DOHH2 (cell line): Measurements from ENCODE around the gene MTCL1.

Experiments used
- H3F3A ChIP-seq: fragments of 200-600 bp; sonication (generic), shearing (Covaris generic); 2 replicates; pipeline ENCODE4 v1.6.0; 2016; ENCODE audit warnings: antibody characterized with exemption, mild to moderate bottlenecking; ENCODE audit not compliant: control insufficient read depth, insufficient read depth
- H3K27ac ChIP-seq: fragments of 200-600 bp; sonication (generic); 2 replicates; pipeline ENCODE4 v1.5.1; 2014; ENCODE audit warnings: low read depth, mild to moderate bottlenecking, low read length, moderate library complexity
- H3K27me3 ChIP-seq: fragments of 200-600 bp; sonication (generic); 2 replicates; pipeline ENCODE4 v1.6.1; 2014; ENCODE audit warnings: mild to moderate bottlenecking, low read length, mixed read lengths; ENCODE audit not compliant: control insufficient read depth
- H3K36me3 ChIP-seq: fragments of 200-600 bp; sonication (generic); 2 replicates; pipeline ENCODE4 v1.6.1; 2014; ENCODE audit warnings: mild to moderate bottlenecking, low read length, moderate library complexity, mixed read lengths; ENCODE audit not compliant: control insufficient read depth
- H3K4me1 ChIP-seq: fragments of 200-600 bp; sonication (generic); 2 replicates; pipeline ENCODE4 v1.6.1; 2014; ENCODE audit warnings: mild to moderate bottlenecking, low read length, mixed read lengths; ENCODE audit not compliant: control insufficient read depth
- H3K4me2 ChIP-seq: fragments of 200-600 bp; sonication (generic); 2 replicates; pipeline ENCODE4 v1.6.0; 2014; ENCODE audit warnings: mild to moderate bottlenecking, low read length, moderate library complexity
- H3K4me3 ChIP-seq: fragments of 200-600 bp; sonication (generic); 2 replicates; pipeline ENCODE4 v1.5.1; 2014; ENCODE audit warnings: mild to moderate bottlenecking, low read length, mixed read lengths
- H3K79me2 ChIP-seq: fragments of 200-600 bp; sonication (generic); 2 replicates; pipeline ENCODE4 v1.6.1; 2014; ENCODE audit warnings: mild to moderate bottlenecking, low read length, mixed read lengths; ENCODE audit not compliant: control insufficient read depth
- H3K9me2 ChIP-seq: fragments of 200-600 bp; sonication (generic); replicated peaks from 2 replicates; pipeline ENCODE4 v1.6.1; 2014; ENCODE audit warnings: mild to moderate bottlenecking, low read length, mixed read lengths; ENCODE audit not compliant: control insufficient read depth
- H3K9me3 ChIP-seq: fragments of 200-600 bp; sonication (generic); 2 replicates; pipeline ENCODE4 v1.6.1; 2014; ENCODE audit warnings: antibody characterized with exemption, low read length, mixed read lengths; ENCODE audit not compliant: control insufficient read depth, insufficient read depth
- H4K20me1 ChIP-seq: fragments of 200-600 bp; sonication (generic); 2 replicates; pipeline ENCODE4 v1.6.0; 2014; ENCODE audit warnings: low read depth, mild to moderate bottlenecking, antibody characterized with exemption, low read length, moderate library complexity; ENCODE audit not compliant: control insufficient read depth, insufficient read depth
- EZH2phosphoT487 ChIP-seq: fragments of 200-600 bp; sonication (generic); IDR thresholded peaks from 2 replicates; pipeline ENCODE4 v1.6.1; 2017; ENCODE audit warnings: borderline replicate concordance, mild to moderate bottlenecking, antibody characterized with exemption, low read length, moderate library complexity, mixed read lengths
- TF ChIP-seq, protein P1 (sequence below): fragments of 200-600 bp; sonication (generic); IDR thresholded peaks from one replicate; pipeline ENCODE4 v1.5.1; 2014; ENCODE audit warnings: antibody characterized with exemption, mild to moderate bottlenecking, low read depth, low read length; ENCODE audit not compliant: poor library complexity, severe bottlenecking

Gene MTCL1

DNA sequence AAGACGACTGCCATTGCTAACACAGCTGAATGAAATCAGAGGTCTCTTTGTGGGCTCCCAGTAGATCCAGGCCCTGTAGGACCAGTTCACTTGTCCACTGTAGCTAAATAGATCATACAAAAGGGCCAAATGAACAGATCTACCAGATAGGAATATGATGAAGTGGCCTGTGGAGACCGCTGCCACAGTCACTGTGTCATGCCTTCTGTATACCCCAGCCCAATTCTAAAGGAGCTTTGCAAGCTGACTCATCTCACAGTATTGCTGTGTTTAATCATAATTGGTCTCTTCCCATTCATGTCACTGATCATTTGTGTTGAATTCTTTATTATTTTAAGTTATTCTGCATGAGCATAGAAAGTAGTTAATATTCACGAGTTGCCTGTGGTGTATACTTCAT, 125.8 kb downstream of the MTCL1 start:
- H4K20me1 ChIP-seq: no peaks in the 10 kb centered on the region
- no peak for TF ChIP-seq EZH2phosphoT487
- TF ChIP-seq, protein P1, sequence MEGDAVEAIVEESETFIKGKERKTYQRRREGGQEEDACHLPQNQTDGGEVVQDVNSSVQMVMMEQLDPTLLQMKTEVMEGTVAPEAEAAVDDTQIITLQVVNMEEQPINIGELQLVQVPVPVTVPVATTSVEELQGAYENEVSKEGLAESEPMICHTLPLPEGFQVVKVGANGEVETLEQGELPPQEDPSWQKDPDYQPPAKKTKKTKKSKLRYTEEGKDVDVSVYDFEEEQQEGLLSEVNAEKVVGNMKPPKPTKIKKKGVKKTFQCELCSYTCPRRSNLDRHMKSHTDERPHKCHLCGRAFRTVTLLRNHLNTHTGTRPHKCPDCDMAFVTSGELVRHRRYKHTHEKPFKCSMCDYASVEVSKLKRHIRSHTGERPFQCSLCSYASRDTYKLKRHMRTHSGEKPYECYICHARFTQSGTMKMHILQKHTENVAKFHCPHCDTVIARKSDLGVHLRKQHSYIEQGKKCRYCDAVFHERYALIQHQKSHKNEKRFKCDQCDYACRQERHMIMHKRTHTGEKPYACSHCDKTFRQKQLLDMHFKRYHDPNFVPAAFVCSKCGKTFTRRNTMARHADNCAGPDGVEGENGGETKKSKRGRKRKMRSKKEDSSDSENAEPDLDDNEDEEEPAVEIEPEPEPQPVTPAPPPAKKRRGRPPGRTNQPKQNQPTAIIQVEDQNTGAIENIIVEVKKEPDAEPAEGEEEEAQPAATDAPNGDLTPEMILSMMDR: no peak
- H3K4me2 ChIP-seq: no peak overlapping the region
- H3F3A ChIP-seq: no peaks in the 10 kb centered on the region
- no peaks in the 10 kb centered on the region for H3K79me2 ChIP-seq
- no peaks in the 10 kb centered on the region for H3K4me1 ChIP-seq
- no peaks in the 10 kb centered on the region for H3K9me2 ChIP-seq
- no peaks in the 10 kb centered on the region for H3K36me3 ChIP-seq
- H3K9me3 ChIP-seq: no peaks in the 10 kb centered on the region
- H3K27ac ChIP-seq: no peak overlapping the region
- H3K4me3 ChIP-seq: no peak overlapping the region
- H3K27me3 ChIP-seq: no peaks in the 10 kb centered on the region

DNA sequence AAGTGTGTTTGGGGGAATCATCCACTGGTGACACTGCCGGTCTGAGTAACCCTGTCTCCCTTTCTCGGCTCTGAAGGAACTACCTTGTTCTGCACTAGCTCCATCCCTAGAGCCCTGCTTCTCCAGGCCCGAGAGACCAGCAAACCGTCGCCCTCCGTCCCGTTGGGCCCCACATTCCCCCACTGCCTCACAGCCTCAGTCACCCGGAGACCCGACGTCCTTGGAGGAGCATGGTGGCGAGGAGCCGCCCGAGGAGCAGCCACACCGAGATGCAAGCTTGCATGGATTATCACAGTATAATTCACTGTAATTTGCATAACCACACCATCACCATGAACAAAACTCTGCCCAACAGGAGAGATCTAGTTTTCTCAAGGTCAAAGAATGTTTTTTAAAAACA, 126.2 kb downstream of the MTCL1 start:
- Histone ChIP-seq H3K9me2 (no peaks in the 10 kb centered on the region), H3F3A (no peaks in the 10 kb centered on the region), H4K20me1 (no peaks in the 10 kb centered on the region), H3K27ac (no peak overlapping the region), H3K4me1 (no peaks in the 10 kb centered on the region), H3K36me3 (no peaks in the 10 kb centered on the region), H3K4me2 (no peak overlapping the region), H3K79me2 (no peaks in the 10 kb centered on the region), H3K4me3 (no peak overlapping the region), H3K9me3 (peaks cover 2% of the 10 kb centered on the region; the same call in 1 of the 2 replicates), H3K27me3 (no peaks in the 10 kb centered on the region)
- TF ChIP-seq, protein P1: no peak
- no peak for TF ChIP-seq EZH2phosphoT487

DNA sequence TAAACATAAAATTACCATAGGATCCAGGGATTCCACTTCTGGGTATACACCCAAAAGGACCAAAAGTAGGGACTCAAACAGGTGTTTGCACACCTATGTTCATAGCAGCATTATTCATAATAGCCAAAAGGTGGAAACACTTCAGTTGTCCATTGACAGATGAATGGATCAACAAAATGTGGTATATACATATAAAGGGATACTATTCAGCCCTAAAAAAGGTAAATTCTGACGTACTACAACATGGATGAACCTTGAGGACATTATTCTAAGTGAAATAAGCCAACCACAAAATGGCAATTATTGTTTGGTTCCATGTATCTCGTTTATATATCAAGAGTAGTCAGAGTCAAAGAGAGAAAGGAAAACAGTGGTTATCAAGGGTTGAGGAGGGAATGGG, 128.1 kb downstream of the MTCL1 start:
- no peak overlapping the region for H3K4me3 ChIP-seq
- H3F3A ChIP-seq: no peaks in the 10 kb centered on the region
- H3K4me2 ChIP-seq: no peak overlapping the region
- no peaks in the 10 kb centered on the region for H3K36me3 ChIP-seq
- no peaks in the 10 kb centered on the region for H3K79me2 ChIP-seq
- H3K27me3 ChIP-seq: no peaks in the 10 kb centered on the region
- TF ChIP-seq, protein P1: no peak
- TF ChIP-seq EZH2phosphoT487: no peak
- H3K9me3 ChIP-seq: peaks cover 12% of the 10 kb centered on the region; the same call in 1 of the 2 replicates
- H4K20me1 ChIP-seq: no peaks in the 10 kb centered on the region
- no peak overlapping the region for H3K27ac ChIP-seq
- no peaks in the 10 kb centered on the region for H3K9me2 ChIP-seq
- no peaks in the 10 kb centered on the region for H3K4me1 ChIP-seq
